HG02571 (cell line): ENCODE results near the gene EBI3.
"Not testable (repeated sequence)": the region's sequence is repeated elsewhere in the genome, so short reads cannot be mapped to it uniquely, and the experiment has no call there.

ENCODE experiments used
- ATAC-seq: cut with Tn5 transposase; IDR thresholded peaks from one replicate; pipeline ENCODE4 v1.9.1; 2021; ENCODE audit warnings: mild to moderate bottlenecking, moderate library complexity; ENCODE audit not compliant: unreplicated experiment

Gene EBI3

GRCh38 chr19:4274321-4274686, 45.0 kb downstream of the EBI3 start:
- ATAC-seq: not testable (repeated sequence)

GRCh38 chr19:4277191-4277696, 47.9 kb downstream of the EBI3 start:
- ATAC-seq: no peak

GRCh38 chr19:4278010-4278409, 48.7 kb downstream of the EBI3 start:
- ATAC-seq: no peak

GRCh38 chr19:4278419-4279266, 49.3 kb downstream of the EBI3 start, which contains the start of gene SHD:
TSS of gene SHD (plus strand) at chr19:4279266. CDS start at chr19:4280064, 798 bp downstream.
- ATAC-seq: no peak

- ATAC-seq: no peak
Measured at GRCh38 chr19:4279267-4279529, 49.9 kb downstream of the EBI3 start.

GRCh38 chr19:4279530-4280422, 50.5 kb downstream of the EBI3 start:
- no peak for ATAC-seq

- ATAC-seq: no peak
Measured at GRCh38 chr19:4284176-4284958, 55.0 kb downstream of the EBI3 start.

GRCh38 chr19:4284974-4285373, 55.7 kb downstream of the EBI3 start:
- no peak for ATAC-seq

GRCh38 chr19:4286141-4286540, 56.8 kb downstream of the EBI3 start:
- ATAC-seq: not testable (repeated sequence)
